CMK (cell line): Measurements from ENCODE around the gene ZNF394.
A peak's percentile ranks its signal among the peaks of the same experiment; 100 is the strongest.
"Not testable (repeated sequence)": the region's sequence is repeated elsewhere in the genome, so short reads cannot be mapped to it uniquely, and the experiment has no call there.

ENCODE experiments used
- DNase-seq: peaks from one replicate; pipeline ENCODE4 v3.0.0-alpha.2; 2010; ENCODE audit warnings: low read depth

ZNF394 gene

DNA sequence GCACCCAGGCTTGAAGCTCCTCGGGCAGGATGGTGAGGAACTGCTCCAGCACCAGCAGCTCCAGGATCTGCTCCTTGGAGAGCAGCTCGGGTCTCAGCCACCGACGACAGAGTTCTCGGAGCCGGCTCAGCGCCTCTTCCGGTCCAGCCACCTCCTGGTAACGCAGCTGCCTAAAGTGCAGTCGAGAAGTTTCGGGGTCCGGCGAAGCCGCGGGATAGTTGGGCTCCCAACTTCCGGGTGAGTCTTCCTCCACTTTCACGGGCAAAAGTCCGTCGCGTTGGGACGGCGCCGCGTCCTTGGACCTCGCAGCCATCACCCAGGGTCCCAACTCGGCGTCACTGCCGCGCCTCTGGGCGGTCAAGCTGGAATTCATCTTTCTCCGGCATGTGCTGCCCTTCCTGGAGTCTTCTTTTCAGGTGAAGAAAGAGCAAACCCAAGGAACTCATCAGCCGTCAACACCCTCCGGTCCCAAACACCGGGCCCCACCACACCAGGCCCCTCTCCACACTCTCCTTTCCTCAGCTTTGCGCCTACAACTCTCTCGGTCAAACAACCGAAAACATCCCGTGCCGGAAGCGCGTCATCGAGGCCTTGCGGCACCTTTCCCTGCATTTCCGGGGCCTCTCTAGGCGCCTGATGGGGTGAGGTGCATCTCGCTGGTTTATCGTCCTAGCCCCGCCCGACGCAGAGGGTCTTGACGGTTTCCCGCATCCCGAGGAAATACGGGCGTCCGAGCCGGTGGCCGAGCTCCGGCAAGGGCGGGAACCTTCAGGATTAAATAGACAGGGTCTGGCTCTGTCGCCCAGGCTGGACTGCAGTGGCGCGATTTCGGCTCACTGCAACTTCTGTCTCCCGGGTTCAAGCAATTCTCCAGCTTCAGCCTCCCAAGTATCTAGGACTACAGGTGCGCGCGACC lies at the start of gene ZNF394:
ZNF394 (minus strand) TSS at position 561 of the 916 bp plus-strand sequence; CDS start at position 373, 188 bp downstream.
- DNase-seq, result peak; percentile 84

DNA sequence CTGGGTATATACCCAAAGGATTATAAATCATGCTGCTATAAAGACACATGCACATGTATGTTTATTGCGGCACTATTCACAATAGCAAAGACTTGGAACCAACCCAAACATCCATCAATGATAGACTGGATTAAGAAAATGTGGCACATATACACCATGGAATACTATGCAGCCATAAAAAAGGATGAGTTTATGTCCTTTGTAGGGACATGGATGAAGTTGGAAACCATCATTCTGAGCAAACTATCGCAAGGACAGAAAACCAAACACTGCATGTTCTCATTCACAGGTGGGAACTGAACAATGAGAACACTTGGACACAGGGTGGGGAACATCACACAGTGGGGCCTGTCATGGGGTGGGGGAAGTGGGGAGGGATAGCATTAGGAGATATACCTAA lies 49.5 kb upstream of the ZNF394 start:
- DNase-seq, result not testable (repeated sequence)

DNA sequence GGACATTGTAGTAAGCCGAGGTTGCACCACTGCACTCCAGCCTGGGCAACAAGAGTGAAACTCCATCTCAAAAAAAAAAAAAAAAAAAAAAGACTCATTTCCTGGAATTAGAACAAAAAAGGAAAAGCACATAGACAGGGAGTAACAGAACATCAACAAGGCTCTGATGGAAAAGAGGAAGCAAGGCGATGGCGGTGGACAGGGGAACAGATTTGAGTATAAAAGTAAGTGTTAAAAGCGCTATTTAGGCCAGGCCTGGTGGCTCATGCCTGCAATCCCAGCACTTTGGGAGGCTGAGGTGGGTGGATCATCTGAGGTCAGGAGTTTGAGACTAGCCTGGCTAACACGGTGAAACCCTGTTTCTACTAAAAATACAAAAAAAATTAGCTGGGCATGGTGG lies 45.2 kb upstream of the ZNF394 start:
- not testable (repeated sequence) for DNase-seq

DNA sequence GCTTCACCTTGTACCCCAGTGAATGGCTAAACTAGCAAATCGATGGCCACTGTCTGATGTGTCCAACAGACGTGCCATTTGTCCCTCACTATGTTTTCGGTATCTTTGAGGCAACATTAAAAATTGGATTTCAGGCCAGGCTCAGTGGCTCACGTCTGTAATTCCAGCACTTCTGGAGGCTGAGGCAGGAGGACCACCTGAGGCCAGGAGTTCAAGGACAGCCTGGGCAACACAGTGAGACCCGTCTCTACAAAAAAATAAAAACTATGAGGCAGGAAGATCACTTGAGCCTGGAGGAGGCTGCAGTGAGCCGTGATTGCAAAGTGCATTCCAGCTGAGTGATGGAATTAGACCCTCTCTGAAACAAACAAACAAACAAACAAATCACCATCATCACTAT lies 43.8 kb upstream of the ZNF394 start:
- no peak for DNase-seq

DNA sequence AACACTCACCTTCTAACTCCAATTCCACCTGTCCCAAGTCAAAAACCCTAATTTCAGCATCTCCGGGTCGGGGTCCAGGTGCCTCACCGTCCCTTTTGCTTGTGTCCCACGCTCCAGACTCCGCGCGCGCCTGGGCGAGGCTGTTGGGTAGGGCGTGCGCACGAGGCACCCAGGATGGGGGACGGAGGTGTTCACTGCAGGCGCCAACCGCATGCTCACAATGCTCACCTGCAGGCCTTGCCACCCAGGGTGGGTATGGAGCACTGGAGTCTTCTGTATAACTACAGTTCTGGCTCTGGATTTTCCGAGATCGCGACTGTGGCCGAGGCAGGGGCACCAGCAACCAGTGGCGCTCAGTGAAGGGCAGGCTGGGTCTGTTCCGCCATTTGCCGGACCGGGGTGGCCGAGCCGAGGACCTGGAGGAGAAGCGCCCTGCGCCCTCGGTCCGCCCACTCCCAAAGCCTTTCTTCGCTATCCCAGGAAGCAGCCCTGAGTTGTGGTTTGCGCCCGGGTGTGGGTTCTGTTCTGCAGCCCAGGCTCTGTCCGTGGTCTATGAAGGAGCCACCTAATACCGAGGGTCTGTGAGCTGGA lies 43.1 kb upstream of the ZNF394 start:
- DNase-seq, result no peak

DNA sequence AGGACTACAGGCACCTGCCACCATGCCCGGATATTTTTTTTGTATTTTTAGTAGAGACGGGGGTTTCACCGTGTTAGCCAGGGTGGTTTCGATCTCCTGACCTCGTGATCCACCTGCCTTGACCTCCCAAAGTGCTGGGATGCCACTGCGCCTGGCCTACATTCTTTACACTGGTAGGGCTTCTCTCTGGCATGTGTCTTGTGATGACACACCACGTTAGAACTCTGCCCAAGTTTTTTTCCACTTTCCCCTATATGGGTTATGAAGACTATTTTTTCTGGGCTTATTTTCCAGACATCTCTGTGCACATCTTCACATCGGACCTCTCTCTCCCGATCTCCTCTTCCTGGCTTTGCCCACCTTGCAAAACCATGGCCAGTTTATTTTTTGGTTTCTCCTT lies 41.1 kb upstream of the ZNF394 start:
- DNase-seq, result no peak

DNA sequence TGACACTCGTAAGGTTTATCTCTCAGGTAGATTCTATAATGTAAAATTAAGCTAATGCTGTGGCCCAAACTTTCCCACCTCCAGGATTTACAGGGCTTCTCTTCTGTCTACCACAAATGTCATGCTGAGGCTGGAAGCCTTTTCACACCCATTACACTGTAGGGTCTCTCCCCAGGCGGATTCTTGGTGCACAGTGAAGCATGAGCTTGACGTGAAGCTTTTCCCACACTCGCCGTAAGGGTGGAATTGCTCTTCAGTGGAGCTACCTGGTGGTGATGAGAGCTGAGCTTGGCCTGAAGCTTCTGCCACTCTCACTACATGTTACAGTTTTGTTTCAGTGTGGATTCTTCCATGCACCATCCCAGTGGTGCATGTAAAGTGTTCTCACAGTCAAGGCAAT lies 40.5 kb upstream of the ZNF394 start:
- no peak for DNase-seq

DNA sequence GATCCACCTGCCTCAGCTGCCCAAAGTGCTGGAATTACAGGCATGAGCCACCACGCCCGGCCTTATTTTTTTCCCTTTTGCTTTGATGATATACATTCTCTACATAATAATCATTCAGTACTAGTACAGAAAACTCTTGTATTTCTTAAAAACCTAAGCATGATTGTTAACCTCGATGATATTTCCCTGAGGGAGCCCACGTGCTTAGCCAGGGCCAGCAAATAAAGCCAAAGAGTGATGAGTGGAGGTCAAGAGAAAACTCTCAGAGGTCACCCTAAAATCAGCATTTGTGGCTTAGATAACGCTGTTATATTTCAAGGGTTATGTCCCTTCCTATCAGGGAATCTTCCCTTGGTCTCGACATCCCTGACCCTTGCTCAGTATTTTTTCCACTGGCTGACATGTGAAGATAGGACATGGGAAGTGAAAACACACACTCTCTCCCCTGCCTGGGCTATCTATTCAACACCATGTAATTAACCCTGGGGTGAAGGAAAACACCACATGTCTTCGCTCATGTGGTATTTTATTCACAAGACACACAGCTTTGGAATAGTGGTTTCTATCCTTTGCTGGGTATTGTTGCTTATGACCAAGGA lies 39.2 kb upstream of the ZNF394 start:
- DNase-seq, result no peak

DNA sequence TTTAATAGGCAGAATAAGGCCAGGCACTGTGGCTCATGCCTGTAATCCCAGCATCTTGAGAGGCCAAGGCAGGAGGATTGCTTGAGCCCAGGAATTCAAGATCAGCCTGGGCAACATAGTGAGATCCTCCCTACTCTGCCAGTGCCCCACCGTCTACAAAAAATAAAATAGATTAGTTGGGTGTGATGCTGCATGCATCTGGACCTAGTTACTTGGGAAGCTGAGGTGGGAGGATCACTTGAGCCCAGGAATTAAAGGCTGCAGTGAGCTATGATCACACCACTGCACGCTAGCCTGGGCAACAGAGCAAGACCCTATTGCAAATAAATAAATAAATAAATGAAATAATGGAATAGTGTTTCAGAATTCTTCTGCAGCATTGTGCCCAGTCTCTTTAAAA lies 35.6 kb upstream of the ZNF394 start:
- DNase-seq, result no peak

DNA sequence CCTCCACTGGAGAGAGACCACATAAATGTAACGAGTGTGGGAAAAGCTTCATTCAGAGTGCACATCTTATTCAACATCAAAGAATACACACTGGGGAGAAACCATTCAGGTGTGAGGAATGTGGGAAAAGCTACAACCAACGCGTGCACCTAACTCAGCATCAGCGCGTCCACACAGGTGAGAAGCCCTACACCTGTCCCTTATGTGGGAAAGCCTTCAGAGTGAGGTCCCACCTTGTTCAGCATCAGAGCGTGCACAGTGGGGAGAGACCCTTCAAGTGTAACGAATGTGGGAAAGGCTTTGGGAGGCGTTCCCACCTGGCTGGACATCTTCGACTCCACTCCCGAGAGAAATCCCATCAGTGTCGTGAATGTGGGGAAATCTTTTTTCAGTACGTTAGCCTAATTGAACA lies 31.3 kb upstream of the ZNF394 start:
- no peak for DNase-seq

DNA sequence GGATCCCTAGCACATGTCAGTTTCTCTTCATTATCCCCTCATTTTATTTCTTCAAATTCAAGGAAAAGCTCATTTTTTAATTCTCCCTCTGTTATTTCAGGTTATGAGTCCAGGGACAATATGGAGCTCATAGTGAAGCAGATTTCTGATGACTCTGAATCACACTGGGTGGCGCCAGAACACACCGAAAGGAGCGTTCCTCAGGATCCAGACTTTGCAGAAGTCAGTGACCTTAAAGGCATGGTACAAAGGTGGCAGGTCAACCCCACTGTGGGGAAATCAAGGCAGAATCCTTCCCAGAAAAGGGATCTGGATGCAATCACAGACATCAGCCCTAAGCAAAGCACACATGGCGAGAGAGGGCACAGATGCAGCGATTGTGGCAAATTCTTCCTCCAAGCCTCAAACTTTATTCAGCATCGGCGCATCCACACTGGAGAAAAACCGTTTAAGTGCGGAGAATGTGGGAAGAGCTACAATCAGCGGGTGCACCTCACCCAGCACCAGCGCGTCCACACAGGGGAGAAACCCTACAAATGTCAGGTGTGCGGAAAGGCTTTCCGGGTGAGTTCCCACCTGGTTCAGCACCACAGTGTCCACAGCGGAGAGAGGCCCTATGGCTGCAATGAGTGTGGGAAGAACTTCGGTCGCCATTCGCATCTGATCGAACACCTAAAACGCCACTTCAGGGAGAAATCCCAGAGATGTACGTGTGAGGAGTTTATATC lies 25.8 kb upstream of the ZNF394 start:
- DNase-seq, result no peak

DNA sequence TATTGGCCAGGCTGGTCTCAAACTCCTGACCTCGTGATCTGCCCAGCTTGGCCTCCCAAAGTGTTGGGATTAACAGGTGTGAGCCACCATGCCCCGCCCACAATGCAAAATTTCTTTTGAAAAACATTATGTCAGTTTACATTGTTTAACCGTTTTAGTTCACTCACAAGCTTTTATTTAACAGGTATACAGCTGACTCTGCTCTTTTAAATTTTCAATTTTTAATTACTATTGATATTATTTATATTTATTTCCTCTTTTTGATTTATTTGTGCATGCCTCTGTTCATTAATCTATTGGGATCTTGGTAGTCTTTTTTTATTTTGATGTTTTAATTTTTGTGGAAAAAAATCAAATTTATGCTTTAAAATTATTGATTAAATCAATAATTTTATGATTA lies 21.3 kb upstream of the ZNF394 start:
- DNase-seq, result no peak

DNA sequence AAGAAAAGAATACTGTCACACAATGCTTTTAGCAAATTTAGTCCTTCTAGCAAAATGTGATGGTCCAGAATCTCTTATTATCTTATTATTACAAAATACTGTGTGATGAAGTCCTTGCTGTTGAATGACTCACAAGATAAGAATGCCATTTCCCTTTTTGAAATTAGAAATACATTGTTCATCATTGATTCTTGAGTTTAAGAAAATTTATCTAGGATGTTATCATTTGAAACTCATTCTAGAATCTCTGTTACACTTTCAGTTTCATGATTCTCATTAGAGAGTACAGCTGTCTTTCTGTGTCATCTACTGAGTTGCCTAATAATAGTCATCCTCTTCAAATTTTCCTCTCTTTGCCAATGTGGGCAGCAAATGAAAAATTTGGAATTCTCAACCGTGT lies 14.0 kb upstream of the ZNF394 start:
- DNase-seq, result no peak

DNA sequence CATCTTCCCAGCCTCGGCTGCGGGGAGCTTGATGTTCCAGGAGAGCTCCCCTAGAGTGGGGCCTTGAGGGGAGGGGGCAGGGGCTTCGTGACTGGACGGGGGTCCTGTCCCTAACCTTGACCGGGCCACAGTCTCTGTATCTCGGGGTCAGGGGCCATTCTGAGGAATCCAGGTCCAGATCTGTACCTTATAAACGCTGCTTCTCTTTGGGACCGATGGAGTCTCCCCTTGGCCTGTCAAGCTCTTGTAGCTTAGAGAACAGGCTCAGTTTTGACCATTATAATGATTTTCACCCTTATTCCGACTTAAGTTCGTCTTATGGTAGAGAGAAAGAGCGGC lies 5.2 kb upstream of the ZNF394 start:
- no peak for DNase-seq

DNA sequence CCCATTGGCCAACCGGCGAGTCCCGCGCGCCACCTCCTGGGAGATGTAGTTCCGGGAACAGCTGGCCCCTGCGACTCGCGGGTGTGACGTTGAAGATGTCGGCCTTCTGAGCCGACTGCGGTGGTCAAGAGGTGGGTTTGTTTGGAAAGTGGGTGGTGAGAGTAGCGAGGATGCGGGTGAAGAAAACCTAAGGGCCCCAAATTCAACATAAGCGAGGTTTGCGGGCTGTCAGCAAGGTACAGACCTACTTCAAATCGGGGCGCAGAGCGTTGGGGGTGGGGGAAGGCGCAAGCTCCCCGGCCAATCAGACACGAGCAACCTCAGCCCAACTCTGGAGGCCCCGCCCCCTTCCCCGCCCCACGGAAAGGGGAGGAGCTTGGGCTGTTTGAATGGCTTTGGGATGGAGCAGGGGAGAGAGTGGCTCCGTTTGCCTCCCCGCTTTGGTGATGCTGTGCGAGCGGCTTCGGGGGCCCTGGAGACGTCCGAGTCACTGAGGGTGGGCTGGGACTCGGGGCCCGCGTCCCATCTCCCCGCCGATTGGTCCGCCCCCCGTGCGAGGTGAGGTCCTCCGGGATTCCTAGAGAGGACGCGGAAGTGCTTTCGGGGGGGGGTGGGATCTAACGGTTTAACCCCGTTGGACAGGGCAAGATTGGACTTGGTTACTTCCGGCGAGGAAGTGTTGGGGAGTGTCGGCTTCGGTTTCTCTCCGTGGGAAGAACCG lies 4.7 kb upstream of the ZNF394 start, which contains the start of gene ZKSCAN5:
ZKSCAN5 (plus strand) TSS at position 60 of the 721 bp plus-strand sequence. CDS start 1,383 bp downstream, outside the sequence.
- peak; percentile 89 for DNase-seq

DNA sequence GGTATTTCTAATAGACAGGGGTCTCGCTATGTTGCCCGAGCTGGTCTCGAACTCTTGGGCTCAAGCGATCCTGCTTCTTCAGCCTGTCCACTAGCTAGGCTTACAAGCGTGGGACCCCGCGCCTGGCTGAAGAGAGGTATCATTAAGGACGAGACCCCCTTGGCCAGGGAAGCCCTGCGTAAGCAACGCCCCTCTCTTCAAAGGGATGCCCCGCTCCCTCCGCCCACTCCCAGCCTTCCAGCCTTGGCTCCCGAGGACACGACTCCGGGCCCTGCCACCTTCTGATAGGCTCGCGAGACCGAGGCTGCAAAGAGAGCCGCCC lies 4.2 kb upstream of the ZNF394 start:
- DNase-seq, result peak; percentile 89

DNA sequence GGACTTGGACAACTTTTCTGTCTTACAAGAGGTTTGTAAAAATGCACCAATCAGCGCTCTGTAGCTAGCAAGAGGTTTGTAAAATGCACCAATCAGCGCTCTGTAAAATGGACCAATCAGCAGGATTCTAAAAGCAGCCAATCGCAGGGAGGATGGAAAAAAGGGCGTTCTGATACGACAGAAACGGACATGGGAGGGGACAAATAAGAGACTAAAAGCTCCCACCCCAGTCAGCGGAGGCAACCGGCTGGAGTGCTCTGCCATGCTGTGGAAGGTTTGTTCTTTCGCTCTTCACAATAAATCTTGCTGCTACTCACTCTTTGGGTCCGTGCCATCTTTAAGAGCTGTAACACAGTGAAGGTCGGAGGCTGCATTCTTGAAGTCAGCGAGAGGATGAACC lies 1.2 kb upstream of the ZNF394 start:
- not testable (repeated sequence) for DNase-seq

DNA sequence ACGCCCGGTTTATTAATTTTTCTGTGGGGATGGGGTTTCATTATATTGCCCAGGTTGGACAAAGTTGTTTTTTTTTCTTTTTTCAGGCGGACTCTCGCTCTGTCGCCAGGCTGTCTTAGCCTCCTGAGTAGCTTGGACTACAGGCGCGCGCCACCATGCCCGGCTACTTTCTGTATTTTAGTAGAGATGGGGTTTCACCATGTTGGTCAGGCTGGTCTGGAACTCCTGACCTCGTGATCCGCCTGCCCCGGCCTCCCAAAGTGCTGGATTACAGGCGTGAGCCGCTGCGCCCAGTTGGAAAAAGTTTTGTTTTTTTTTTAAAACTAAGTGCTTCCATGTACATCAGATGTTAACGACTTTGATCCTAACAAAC lies 542 bp upstream of the ZNF394 start:
- no peak for DNase-seq

DNA sequence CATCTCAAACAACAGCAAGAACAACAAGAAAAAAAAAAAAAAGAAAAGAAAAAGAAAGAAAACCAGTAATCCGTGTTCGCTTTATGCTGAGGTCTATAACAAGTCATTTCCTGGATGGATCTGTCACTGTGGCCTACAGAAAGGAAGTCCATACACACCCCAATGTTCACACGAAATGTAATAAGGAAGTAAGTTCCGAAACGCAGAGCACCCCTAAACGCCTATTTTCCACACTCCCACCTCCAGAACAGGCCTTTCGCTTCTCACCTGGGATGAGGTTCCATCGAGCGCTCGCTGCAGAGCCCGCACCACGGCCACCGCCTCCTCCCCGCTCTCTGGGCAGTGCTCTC lies 735 bp downstream of the ZNF394 start:
- no peak for DNase-seq

DNA sequence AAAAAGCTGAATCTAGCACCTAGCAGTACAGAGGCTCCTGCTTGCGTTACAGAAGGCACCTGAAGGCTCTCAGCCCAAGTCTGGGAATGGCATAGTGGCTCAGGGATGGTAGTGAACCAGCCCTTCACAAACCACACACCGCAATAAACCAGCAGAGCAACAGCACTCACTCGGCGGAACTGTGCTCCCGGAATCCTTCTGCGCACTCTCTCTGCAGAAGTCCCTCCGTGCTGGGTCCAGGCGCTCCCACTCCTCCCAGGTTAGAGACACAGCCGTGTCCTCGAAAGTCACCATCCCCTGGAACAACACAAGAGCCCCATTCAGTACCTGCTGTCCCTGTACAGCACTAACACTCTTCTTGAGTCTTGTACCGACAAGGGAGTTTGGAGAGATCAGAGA lies 1.5 kb downstream of the ZNF394 start:
- DNase-seq, result no peak

DNA sequence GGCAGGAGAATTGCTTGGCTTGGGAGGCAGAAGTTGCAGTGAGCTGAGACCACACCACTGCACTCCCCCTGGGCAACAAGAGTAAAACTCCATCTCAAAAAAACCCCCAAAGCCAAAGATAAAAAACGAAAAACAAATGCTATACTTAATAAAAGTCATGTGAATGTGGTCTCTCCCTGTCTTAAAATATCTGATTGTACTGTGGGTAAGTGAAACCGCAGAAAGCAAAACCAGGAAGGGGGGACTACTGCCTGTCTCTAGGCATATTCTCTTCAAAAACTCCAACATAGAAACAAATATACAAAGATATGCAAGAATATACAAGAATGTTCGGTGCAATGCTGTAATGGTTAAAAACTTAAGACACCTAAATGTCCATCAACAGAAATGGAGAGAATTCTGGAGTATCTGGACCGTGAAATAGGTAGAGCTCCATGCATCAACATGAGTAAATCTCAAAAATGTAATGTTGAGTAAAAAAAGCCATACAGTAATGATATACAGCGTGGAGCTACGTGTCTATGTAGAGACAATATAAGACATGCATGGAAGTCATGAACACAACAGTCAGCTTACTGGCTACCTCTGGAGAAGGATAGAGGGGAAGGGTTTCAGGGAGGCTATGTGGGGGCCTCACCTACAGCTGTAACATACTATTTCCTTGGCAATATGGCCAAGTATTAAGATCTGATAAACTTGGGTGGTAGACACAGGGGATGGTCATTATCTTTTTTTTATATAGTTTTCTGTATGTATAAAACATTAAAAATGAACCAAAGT lies 2.1 kb downstream of the ZNF394 start:
- no peak for DNase-seq
